ENCODE data around the gene TCF12. TPM values are rescaled to one million over a fixed set of nuclear protein-coding genes. Genes with fewer than 3 reads are reported as not detected.

TCF12 gene
- total RNA-seq, 1 donor from 2014 or later = 149 TPM

- Histone ChIP-seq H3K27ac (no peak overlapping the region), H3K4me1 (peaks cover 18% of the 10 kb centered on the region), H4K20me1 (ENCODE audit: low read depth) (no peaks in the 10 kb centered on the region), H3K36me3 (no peaks in the 10 kb centered on the region), H3K79me2 (ENCODE audit: low read depth) (no peaks in the 10 kb centered on the region), H3K4me3 (no peak overlapping the region), H2AFZ (replicated peaks) (peak overlapping the region; percentile 10), H3K9me3 (ENCODE audit: low read depth) (no peaks in the 10 kb centered on the region), H3K27me3 (no peaks in the 10 kb centered on the region), H3F3A (ENCODE audit: low read depth) (peaks cover 5% of the 10 kb centered on the region), H3K4me2 (peak overlapping the region; percentile 4), H3K9ac (no peak overlapping the region)
- DNase-seq (ENCODE audit: low spot score) = no peak
- H3K27ac Mint-ChIP-seq = peak overlapping the region; percentile 22
- TF ChIP-seq EZH2 (IDR thresholded peaks at IDR 0.05) (no peak), CTCF (IDR thresholded peaks at IDR 0.05) (no peak), EZH2phosphoT487 (IDR thresholded peaks at IDR 0.05) (no peak)
- H3K27me3 Mint-ChIP-seq (ENCODE audit: insufficient read depth, low read depth) = peaks cover 2% of the 10 kb centered on the region
- peaks cover 2% of the 10 kb centered on the region for H3K9me3 Mint-ChIP-seq
- peaks cover 40% of the 10 kb centered on the region for H3K4me1 Mint-ChIP-seq
- H3K36me3 Mint-ChIP-seq = no peaks in the 10 kb centered on the region
- no peak overlapping the region for H3K4me3 Mint-ChIP-seq
These were observed 404.3 kb downstream of the TCF12 start for GRCh38 chr15:57322602-57323250.

- H3K27ac Mint-ChIP-seq = peak overlapping the region; percentile 37
- no peak overlapping the region for H2AFZ ChIP-seq (replicated peaks)
- H3K4me1 ChIP-seq = peaks cover 18% of the 10 kb centered on the region
- H3K4me3 Mint-ChIP-seq = peak overlapping the region; percentile 44
- no peak overlapping the region for H3K4me3 ChIP-seq
- no peaks in the 10 kb centered on the region for H3K9me3 ChIP-seq (ENCODE audit: low read depth)
- H3K4me2 ChIP-seq = no peak overlapping the region
- H3K36me3 Mint-ChIP-seq = no peaks in the 10 kb centered on the region
- peaks cover 2% of the 10 kb centered on the region for H3K9me3 Mint-ChIP-seq
- H3K27me3 Mint-ChIP-seq (ENCODE audit: insufficient read depth, low read depth) = peaks cover 2% of the 10 kb centered on the region
- H3K4me1 Mint-ChIP-seq = peaks cover 40% of the 10 kb centered on the region
- peaks cover 5% of the 10 kb centered on the region for H3F3A ChIP-seq (ENCODE audit: low read depth)
- no peaks in the 10 kb centered on the region for H4K20me1 ChIP-seq (ENCODE audit: low read depth)
- H3K27ac ChIP-seq = no peak overlapping the region
- H3K9ac ChIP-seq = no peak overlapping the region
- TF ChIP-seq CTCF (IDR thresholded peaks at IDR 0.05) (no peak), EZH2 (IDR thresholded peaks at IDR 0.05) (no peak), EZH2phosphoT487 (IDR thresholded peaks at IDR 0.05) (no peak)
- no peaks in the 10 kb centered on the region for H3K27me3 ChIP-seq
- H3K79me2 ChIP-seq (ENCODE audit: low read depth) = no peaks in the 10 kb centered on the region
- H3K36me3 ChIP-seq = no peaks in the 10 kb centered on the region
- DNase-seq (ENCODE audit: low spot score) = no peak
These were observed 404.9 kb downstream of the TCF12 start for GRCh38 chr15:57323299-57323805.

GRCh38 chr15:57323806-57324589, 405.6 kb downstream of the TCF12 start:
- no peaks in the 10 kb centered on the region for H3K27me3 ChIP-seq
- H2AFZ ChIP-seq (replicated peaks) = no peak overlapping the region
- Mint-ChIP-seq H3K4me1 (peaks cover 40% of the 10 kb centered on the region), H3K27me3 (ENCODE audit: insufficient read depth, low read depth) (peaks cover 2% of the 10 kb centered on the region), H3K27ac (peak overlapping the region; percentile 37), H3K9me3 (peaks cover 2% of the 10 kb centered on the region), H3K4me3 (peak overlapping the region; percentile 44), H3K36me3 (no peaks in the 10 kb centered on the region)
- TF ChIP-seq EZH2phosphoT487 (IDR thresholded peaks at IDR 0.05) (no peak), EZH2 (IDR thresholded peaks at IDR 0.05) (no peak), CTCF (IDR thresholded peaks at IDR 0.05) (no peak)
- H3K9ac ChIP-seq = no peak overlapping the region
- H3K4me1 ChIP-seq = peaks cover 18% of the 10 kb centered on the region
- H3K36me3 ChIP-seq = no peaks in the 10 kb centered on the region
- DNase-seq (ENCODE audit: low spot score) = peak; percentile 57
- H4K20me1 ChIP-seq (ENCODE audit: low read depth) = no peaks in the 10 kb centered on the region
- no peaks in the 10 kb centered on the region for H3K79me2 ChIP-seq (ENCODE audit: low read depth)
- H3K27ac ChIP-seq = no peak overlapping the region
- H3K9me3 ChIP-seq (ENCODE audit: low read depth) = no peaks in the 10 kb centered on the region
- no peak overlapping the region for H3K4me3 ChIP-seq
- no peak overlapping the region for H3K4me2 ChIP-seq
- peaks cover 5% of the 10 kb centered on the region for H3F3A ChIP-seq (ENCODE audit: low read depth)
